GM18499 (cell line): Measurements from ENCODE around the gene AEBP1.

Source experiments
- ATAC-seq: cut with Tn5 transposase; IDR thresholded peaks from one replicate; pipeline ENCODE4 v1.9.1; 2021; ENCODE audit warnings: moderate number of reproducible peaks; ENCODE audit not compliant: insufficient read depth, unreplicated experiment

Gene AEBP1

GRCh38 chr7:44150966-44151941, 47.1 kb downstream of the AEBP1 start:
- no peak for ATAC-seq

- no peak for ATAC-seq
These were observed 47.8 kb downstream of the AEBP1 start for GRCh38 chr7:44151956-44152355.

- ATAC-seq, result no peak
These were observed 49.1 kb downstream of the AEBP1 start for GRCh38 chr7:44152971-44153947.

GRCh38 chr7:44153948-44154335, 49.8 kb downstream of the AEBP1 start:
- ATAC-seq, result no peak

- ATAC-seq, result no peak
These were observed 50.6 kb downstream of the AEBP1 start for GRCh38 chr7:44154703-44155102.

GRCh38 chr7:44155191-44156185, 51.3 kb downstream of the AEBP1 start:
- ATAC-seq, result no peak

- no peak for ATAC-seq
These were observed 52.4 kb downstream of the AEBP1 start for GRCh38 chr7:44156453-44157010.

- no peak for ATAC-seq
These were observed 53.3 kb downstream of the AEBP1 start for GRCh38 chr7:44157116-44158080.

- no peak for ATAC-seq
These were observed 54.1 kb downstream of the AEBP1 start for GRCh38 chr7:44158096-44158872.

GRCh38 chr7:44158873-44159631, 54.9 kb downstream of the AEBP1 start:
- ATAC-seq, result no peak

- ATAC-seq, result no peak
These were observed 55.9 kb downstream of the AEBP1 start for GRCh38 chr7:44159824-44160630.

- no peak for ATAC-seq
These were observed 57.2 kb downstream of the AEBP1 start for GRCh38 chr7:44161371-44161770.

- no peak for ATAC-seq
These were observed 58.0 kb downstream of the AEBP1 start for GRCh38 chr7:44162179-44162578.

- no peak for ATAC-seq
These were observed 58.7 kb downstream of the AEBP1 start for GRCh38 chr7:44162785-44163395.

GRCh38 chr7:44163591-44163990, 59.4 kb downstream of the AEBP1 start:
- ATAC-seq, result no peak
